ENCODE results near the gene MYO18A.

Gene MYO18A

GRCh38 chr17:29050176-29050575 is 130.0 kb downstream of the MYO18A start:
- DNase-seq (ENCODE audit: low read depth), result no peak

- DNase-seq (ENCODE audit: low read depth), result no peak
Measured at GRCh38 chr17:29049541-29050145, 130.6 kb downstream of the MYO18A start.

- no peak for DNase-seq (ENCODE audit: low read depth)
Measured at GRCh38 chr17:29048440-29049368, 131.5 kb downstream of the MYO18A start.

GRCh38 chr17:29046473-29046839 is 133.7 kb downstream of the MYO18A start:
- no peak for DNase-seq (ENCODE audit: low read depth)

- no peak for DNase-seq (ENCODE audit: low read depth)
Measured at GRCh38 chr17:29045734-29046472, 134.3 kb downstream of the MYO18A start.

GRCh38 chr17:29045026-29045425 is 135.2 kb downstream of the MYO18A start:
- no peak for DNase-seq (ENCODE audit: low read depth)

- no peak for DNase-seq (ENCODE audit: low read depth)
Measured at GRCh38 chr17:29043539-29044145, 136.6 kb downstream of the MYO18A start.

- DNase-seq (ENCODE audit: low read depth), result no peak
Measured at GRCh38 chr17:29042679-29043538, 137.3 kb downstream of the MYO18A start, which contains the start of gene PIPOX. TSS of gene PIPOX (plus strand) at chr17:29043141. CDS start at chr17:29043226, 85 bp downstream.

GRCh38 chr17:29042026-29042678 is 138.0 kb downstream of the MYO18A start:
- DNase-seq (ENCODE audit: low read depth), result no peak

GRCh38 chr17:29041571-29041970 is 138.6 kb downstream of the MYO18A start:
- DNase-seq (ENCODE audit: low read depth), result no peak

GRCh38 chr17:29041091-29041490 is 139.1 kb downstream of the MYO18A start:
- no peak for DNase-seq (ENCODE audit: low read depth)

- no peak for DNase-seq (ENCODE audit: low read depth)
Measured at GRCh38 chr17:29039764-29040598, 140.2 kb downstream of the MYO18A start.

- DNase-seq (ENCODE audit: low read depth), result no peak
Measured at GRCh38 chr17:29038085-29038795, 142.0 kb downstream of the MYO18A start.

GRCh38 chr17:29037739-29038084 is 142.5 kb downstream of the MYO18A start:
- no peak for DNase-seq (ENCODE audit: low read depth)

GRCh38 chr17:29036584-29036983 is 143.6 kb downstream of the MYO18A start:
- DNase-seq (ENCODE audit: low read depth), result no peak

- DNase-seq (ENCODE audit: low read depth), result no peak
Measured at GRCh38 chr17:29034510-29034909, 145.7 kb downstream of the MYO18A start.

- DNase-seq (ENCODE audit: low read depth), result no peak
Measured at GRCh38 chr17:29032857-29033197, 147.4 kb downstream of the MYO18A start.

GRCh38 chr17:29032013-29032856 is 148.0 kb downstream of the MYO18A start:
- no peak for DNase-seq (ENCODE audit: low read depth)

Data from stimulated activated CD4-positive, alpha-beta T cell treated with anti-CD3 and anti-CD28 coated beads, Interleukin-2, amount 100 ng/mL, for 4 hours (primary cell).